Measurements from ENCODE around the gene FBXO21.
"Not testable (repeated sequence)": the region's sequence is repeated elsewhere in the genome, so short reads cannot be mapped to it uniquely, and the experiment has no call there.

FBXO21 gene

GRCh38 chr12:117202033-117202432 lies 11.8 kb upstream of the FBXO21 start:
- no peak for DNase-seq (ENCODE audit: low read depth in 2 of 2)

GRCh38 chr12:117199956-117200744 lies 9.9 kb upstream of the FBXO21 start:
- DNase-seq (ENCODE audit: low read depth in 2 of 2): not testable (repeated sequence)

DNA sequence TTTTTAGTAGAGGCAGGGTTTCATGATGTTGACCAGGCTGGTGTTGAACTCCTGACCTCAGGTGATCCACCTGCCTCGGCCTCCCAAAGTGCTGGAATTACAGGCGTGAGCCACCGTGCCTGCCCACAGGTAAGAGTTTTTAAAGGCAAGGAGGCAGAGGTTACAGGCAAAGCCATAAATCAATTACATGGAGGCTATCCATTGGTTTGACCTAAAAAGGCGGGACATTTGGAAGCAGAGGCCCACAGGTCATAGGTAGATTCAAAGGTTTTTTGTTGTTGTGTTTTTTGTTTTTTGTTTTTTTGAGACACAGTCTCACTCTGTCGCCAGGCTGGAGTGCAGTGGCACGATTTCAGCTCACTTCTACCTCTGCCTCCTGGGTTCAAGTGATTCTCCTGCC lies 6.1 kb upstream of the FBXO21 start:
- not testable (repeated sequence) for DNase-seq (ENCODE audit: low read depth in 2 of 2)

DNA sequence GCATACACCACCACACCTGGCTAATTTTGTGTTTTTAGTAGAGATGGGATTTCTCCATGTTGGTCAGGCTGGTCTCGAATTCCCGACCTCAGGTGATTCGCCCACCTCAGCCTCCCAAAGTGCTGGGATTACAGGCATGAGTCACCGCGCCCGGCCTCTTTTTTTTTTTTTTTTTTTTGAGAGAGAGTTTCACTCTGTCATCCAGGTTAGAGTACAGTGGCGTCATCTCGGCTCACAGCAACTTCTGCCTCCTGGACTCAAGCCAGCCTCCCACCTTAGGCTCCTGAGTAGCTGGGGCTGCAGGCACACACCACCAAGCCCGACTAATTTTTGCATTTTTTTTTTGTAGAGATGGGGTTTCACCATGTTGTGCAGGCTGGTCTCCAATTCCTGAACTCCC lies 4.8 kb upstream of the FBXO21 start:
- not testable (repeated sequence) for DNase-seq (ENCODE audit: low read depth in 2 of 2)

GRCh38 chr12:117193903-117194302 lies 3.6 kb upstream of the FBXO21 start:
- no peak for DNase-seq (ENCODE audit: low read depth in 2 of 2)

- not testable (repeated sequence) for DNase-seq (ENCODE audit: low read depth in 2 of 2)
Observed at GRCh38 chr12:117192581-117192980, 2.3 kb upstream of the FBXO21 start.

- DNase-seq (ENCODE audit: low read depth in 2 of 2): no peak
Observed at GRCh38 chr12:117192057-117192456, 1.8 kb upstream of the FBXO21 start.

DNA sequence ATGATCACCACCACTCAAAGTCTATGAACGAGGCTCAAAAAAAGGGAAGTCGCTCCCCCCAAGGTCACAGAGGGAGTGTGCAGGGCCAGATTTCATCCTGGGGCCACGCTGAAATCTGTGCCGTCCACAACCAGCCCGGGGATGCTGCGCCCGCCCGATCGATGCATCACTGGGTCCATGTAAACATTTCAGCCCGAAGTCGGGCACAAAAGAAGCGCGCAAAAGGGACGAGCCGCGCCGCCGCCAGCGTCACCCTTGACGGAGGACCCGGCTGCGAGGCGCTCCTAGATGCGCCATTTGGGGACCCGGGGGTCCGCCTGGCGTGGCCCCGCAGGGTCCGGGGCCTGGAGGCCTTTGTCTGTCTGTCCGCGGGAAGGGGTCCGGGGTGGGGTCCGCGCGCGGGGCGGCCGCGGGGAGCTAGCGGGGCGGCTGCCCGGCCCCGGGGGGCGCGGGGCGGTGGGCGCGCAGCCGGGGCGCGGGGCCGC lies 503 bp downstream of the FBXO21 start:
- peak; percentile 12 to 17 for DNase-seq (ENCODE audit: low read depth in 2 of 2)

DNA sequence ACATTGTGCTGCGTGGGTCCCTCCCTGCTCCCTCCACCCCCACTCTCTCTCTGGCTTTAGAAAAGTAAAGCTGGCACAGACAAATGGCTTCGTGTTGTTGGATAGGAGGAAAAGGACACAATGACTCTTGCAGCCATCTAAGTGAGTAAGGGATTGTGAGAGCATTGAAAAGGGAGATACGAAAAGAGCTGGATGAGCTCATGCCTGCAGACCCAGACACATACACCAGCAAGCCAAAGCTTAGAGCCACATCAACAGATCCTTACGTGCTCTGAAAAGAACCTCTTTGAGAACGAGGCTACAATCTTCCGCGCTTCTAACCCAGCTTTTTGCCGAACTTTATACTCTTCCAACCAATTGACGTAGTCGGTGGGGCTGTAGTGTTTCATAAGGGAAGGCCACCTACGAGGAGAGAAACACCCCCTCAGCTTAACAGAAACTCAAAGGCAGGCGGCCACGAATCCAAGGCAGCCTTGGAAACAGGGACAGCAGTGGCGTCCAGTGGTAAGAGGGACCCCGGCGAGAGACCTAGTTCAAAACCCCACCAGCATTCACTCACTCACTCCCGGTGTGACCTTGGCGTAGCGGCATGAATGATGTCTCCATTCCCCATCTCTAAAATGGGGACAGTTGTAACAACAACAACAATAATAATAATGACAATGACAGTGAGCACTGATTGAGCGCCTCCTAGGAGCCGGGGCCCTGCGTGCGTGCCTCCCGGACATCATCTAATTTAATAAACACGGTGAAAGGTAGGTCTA lies 1.1 kb downstream of the FBXO21 start:
- DNase-seq (ENCODE audit: low read depth in 2 of 2): no peak

DNA sequence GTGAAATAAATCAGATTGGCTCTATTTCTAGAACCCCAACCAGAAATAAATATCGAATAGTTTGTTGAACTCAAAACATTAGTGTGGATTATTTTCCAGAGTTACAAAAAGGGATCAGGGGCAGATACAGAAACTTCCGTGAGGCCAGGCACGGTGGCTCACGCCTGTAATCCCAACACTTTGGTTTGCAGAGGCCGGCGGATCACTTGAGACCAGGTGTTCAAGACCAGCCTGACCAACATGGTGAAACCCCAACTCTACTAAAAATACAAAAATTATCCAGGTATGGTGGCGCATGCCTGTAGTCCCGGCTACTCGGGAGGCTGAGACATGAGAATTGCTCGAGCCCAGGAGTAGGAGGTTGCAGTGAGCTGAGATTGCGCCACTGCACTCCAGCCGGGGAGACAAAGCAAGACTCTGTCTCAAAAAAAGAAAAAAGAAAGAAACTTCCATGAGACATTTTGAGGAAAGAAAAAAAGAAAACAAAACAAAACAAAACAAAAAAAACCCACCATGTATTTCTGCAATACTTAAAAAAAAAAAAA lies 2.1 kb downstream of the FBXO21 start:
- DNase-seq (ENCODE audit: low read depth in 2 of 2): no peak

DNA sequence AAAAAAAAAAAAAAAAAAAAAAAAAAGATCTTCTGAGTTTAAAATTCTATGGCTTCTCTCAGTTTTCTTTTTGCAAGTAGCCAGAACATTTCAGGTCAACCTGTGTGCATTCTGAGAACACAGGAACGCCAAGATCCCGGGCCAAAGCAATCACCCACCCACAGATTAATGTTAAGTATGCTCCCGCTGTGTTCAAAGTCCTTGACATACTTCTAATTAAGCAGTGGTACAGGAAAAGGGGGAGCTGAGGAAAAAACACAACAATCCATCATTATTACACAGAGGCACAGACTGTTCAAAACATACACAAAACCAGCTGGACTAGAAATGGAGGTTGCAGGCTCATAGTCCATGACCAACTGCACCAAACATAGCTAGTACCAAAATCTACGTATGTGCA lies 2.8 kb downstream of the FBXO21 start:
- no peak for DNase-seq (ENCODE audit: low read depth in 2 of 2)

- DNase-seq (ENCODE audit: low read depth in 2 of 2): no peak
Observed at GRCh38 chr12:117182866-117183265, 7.4 kb downstream of the FBXO21 start.

- not testable (repeated sequence) for DNase-seq (ENCODE audit: low read depth in 2 of 2)
Observed at GRCh38 chr12:117181468-117181843, 8.8 kb downstream of the FBXO21 start.

GRCh38 chr12:117180758-117181467 lies 9.4 kb downstream of the FBXO21 start:
- no peak for DNase-seq (ENCODE audit: low read depth in 2 of 2)

GRCh38 chr12:117178745-117179144 lies 11.5 kb downstream of the FBXO21 start:
- DNase-seq (ENCODE audit: low read depth in 2 of 2): no peak

DNA sequence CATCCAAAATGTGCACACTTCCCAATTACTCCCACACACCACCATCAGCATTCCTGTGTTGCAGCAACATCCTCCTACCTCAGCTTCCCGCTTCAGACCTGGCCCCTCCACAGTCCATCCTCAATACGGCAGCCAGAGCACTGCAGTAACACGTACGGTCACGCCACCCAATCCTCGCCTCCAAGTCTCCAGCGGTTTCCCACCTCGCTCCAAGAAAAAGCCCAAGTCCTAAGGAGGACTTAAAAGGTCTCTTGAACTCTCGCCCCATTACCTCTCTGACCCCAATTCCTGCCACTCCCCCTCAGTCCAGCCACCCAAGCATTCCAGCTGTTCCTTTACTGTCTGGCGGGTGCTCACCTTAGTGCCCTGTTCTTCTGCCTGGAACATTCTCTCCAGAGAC lies 12.0 kb downstream of the FBXO21 start:
- no peak for DNase-seq (ENCODE audit: low read depth in 2 of 2)

- DNase-seq (ENCODE audit: low read depth in 2 of 2): no peak
Observed at GRCh38 chr12:117172168-117172567, 18.1 kb downstream of the FBXO21 start.

DNA sequence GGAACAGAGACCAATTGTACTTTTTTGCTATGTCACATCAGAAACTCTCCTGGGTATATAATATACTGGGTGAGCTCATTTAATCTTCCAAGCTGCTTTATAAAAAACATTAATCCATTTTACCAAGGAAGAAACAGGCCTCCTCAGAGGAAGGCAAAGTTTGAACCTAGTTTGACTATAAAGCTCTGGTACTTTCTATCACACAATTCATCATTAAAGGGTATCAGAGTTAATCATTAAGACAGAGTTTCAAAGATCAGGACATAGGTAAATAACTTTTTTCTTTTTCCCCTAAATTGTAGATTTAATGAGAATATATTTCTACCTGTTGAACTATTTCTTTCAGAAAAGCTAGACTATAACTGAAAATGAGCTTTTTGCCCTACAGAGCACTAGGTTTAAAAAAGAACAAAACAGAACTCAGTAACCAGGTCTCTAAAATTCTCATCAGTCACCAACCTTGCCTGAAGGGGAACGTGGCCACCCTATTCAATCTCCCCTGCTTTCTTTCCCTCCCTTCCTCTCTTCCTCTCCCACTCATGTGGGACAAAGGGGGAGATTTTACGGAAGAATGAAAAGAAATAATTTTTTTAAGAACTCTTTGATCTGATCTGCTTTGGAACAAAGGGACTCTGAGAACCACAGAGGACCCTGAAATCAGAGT lies 18.6 kb downstream of the FBXO21 start:
- no peak for DNase-seq (ENCODE audit: low read depth in 2 of 2)

DNA sequence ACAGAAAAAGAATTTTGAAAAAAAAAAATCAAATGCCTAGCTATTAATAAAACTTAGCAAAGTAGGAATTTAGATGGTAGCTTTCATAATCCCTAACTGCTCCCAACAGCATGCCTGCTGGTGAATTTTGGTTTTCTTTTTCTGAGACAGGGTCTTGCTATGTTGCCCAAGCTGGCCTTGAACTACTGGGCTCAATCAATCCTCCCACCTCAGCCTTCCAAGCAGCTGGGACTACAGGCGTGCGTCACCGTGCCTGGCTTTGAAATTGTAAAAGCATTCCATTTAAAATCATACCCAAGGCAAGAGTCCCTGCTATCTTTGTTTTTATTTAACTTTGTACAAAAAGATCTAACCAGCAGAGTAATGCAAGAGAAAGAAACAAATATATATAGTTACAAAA lies 20.7 kb downstream of the FBXO21 start:
- DNase-seq (ENCODE audit: low read depth in 2 of 2): no peak

DNA sequence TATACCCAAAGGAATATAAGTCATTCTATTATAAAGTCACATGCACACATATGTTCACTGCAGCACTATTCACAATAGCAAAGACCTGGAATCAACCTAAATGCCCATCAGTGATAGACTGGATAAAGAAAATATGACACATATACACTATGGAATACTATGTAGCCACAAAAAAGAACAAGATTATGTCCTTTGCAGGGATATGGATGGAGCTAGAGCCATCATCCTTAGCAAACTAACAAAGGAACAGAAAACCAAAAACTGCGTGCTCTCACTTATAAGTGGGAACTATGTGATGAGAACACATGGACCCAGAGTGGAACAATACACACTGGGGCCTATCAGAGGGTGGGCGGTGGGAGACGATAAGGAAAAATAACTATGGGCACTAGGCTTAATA lies 21.3 kb downstream of the FBXO21 start:
- no peak for DNase-seq (ENCODE audit: low read depth in 2 of 2)

GRCh38 chr12:117167769-117168168 lies 22.5 kb downstream of the FBXO21 start:
- DNase-seq (ENCODE audit: low read depth in 2 of 2): no peak

DNA sequence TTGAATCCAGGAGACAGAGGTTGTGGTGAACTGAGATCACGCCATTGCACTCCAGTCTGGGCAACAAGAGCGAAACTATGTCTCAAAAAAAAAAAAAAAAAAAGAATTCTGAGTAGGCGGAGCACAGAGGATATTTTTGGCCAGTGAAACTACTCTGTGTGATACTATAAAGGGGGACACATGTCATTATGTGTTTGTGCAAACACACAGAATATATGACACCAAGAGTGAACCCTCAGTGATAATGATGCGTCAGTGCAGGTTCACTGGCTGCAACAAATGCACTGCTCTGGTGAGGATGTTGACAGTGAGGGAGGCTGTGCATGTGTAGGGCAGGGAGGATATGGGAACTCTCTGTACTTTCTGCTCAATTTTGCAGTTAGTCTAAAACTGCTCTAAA lies 24.2 kb downstream of the FBXO21 start:
- no peak for DNase-seq (ENCODE audit: low read depth in 2 of 2)

Measured in stimulated activated CD4-positive, alpha-beta T cell treated with anti-CD3 and anti-CD28 coated beads, Interleukin-4, amount 100 ng/mL, for 48 hours (primary cell).